IMR-90 (cell line): ENCODE measurements around the gene NTN4. TPM values are rescaled to one million over a fixed set of nuclear protein-coding genes. Genes with fewer than 3 reads are reported as not detected.
A peak's percentile ranks its signal among the peaks of the same experiment; 100 is the strongest.

Experiments
- ATAC-seq: fragments of 200-7000 bp; cut with Tn5 transposase; 2 replicates; pipeline ENCODE4 v1.9.1; 2020; ENCODE audit warnings: low read depth, mild to moderate bottlenecking, moderate library complexity
- BruUV-seq: library from RNA; stranded (reverse); fragments of 400-500 nt; replicated peaks from 2 replicates; lab custom pipeline; 2021; lab: Mats Ljungman, UMichigan
- CTCF ChIA-PET: fragments of 300-600 bp; formaldehyde crosslinking; extraction: SDS; loops from one replicate; lab custom pipeline; 2021; ENCODE audit warnings: antibody characterized with exemption; lab: Yijun Ruan, JAX
- POLR2A ChIA-PET: fragments of 300-600 bp; sonication (Branson Sonifier 250); formaldehyde crosslinking; loops from one replicate; lab custom pipeline; 2022; ENCODE audit warnings: antibody characterized with exemption; ENCODE audit not compliant: unreplicated experiment; lab: Charles Lee
- DNase-seq: peaks from one replicate; pipeline ENCODE4 v3.0.0; 2013
- H2AFZ ChIP-seq: replicated peaks from 2 replicates; pipeline ENCODE3; 2013; ENCODE audit warnings: low read length, mild to moderate bottlenecking; ENCODE audit not compliant: poor library complexity
- H2AK5ac ChIP-seq: 2 replicates; pipeline ENCODE4 v1.6.1; 2013; ENCODE audit warnings: low read depth, low read length, inconsistent platforms
- H2AK9ac ChIP-seq: replicated peaks from 2 replicates; pipeline ENCODE3; 2013; ENCODE audit warnings: mild to moderate bottlenecking, low read depth, low read length, moderate library complexity; ENCODE audit not compliant: poor library complexity
- H2BK120ac ChIP-seq: 2 replicates; pipeline ENCODE4 v1.6.1; 2013; ENCODE audit warnings: low read depth, low read length, inconsistent platforms
- H2BK15ac ChIP-seq: 3 replicates; pipeline ENCODE4 v1.6.1; 2013; ENCODE audit warnings: low read depth, low read length, inconsistent platforms
- H2BK20ac ChIP-seq: 2 replicates; pipeline ENCODE4 v1.6.1; 2013; ENCODE audit warnings: low read depth, mild to moderate bottlenecking, inconsistent platforms, low read length, moderate library complexity
- H2BK5ac ChIP-seq: 2 replicates; pipeline ENCODE4 v1.6.1; 2013; ENCODE audit warnings: mild to moderate bottlenecking, low read depth, low read length, inconsistent platforms; ENCODE audit not compliant: poor library complexity, severe bottlenecking
- H3K14ac ChIP-seq: replicated peaks from 2 replicates; pipeline ENCODE4 v1.6.1; 2013; ENCODE audit warnings: low read depth, low read length, inconsistent platforms
- H3K18ac ChIP-seq: 2 replicates; pipeline ENCODE4 v1.6.1; 2013; ENCODE audit warnings: low read depth, low read length, control low read depth
- H3K23ac ChIP-seq: 2 replicates; pipeline ENCODE4 v1.6.1; 2013; ENCODE audit warnings: low read depth, low read length, inconsistent platforms
- H3K27ac ChIP-seq: 2 replicates; pipeline ENCODE4 v1.5.1; 2013; ENCODE audit warnings: mild to moderate bottlenecking, control low read depth, low read length; ENCODE audit not compliant: insufficient read depth
- H3K27me3 ChIP-seq: 2 replicates; pipeline ENCODE4 v1.6.1; 2013; ENCODE audit warnings: low read length; ENCODE audit not compliant: control insufficient read depth, insufficient read depth
- H3K36me3 ChIP-seq: 2 replicates; pipeline ENCODE4 v1.6.1; 2013; ENCODE audit warnings: low read length, mixed read lengths; ENCODE audit not compliant: control insufficient read depth, insufficient read depth
- H3K4ac ChIP-seq: 2 replicates; pipeline ENCODE4 v1.6.1; 2013; ENCODE audit warnings: low read depth, low read length, inconsistent platforms
- H3K4me1 ChIP-seq: 2 replicates; pipeline ENCODE4 v1.6.1; 2013; ENCODE audit warnings: low read length, mixed read lengths; ENCODE audit not compliant: control insufficient read depth, insufficient read depth
- H3K4me2 ChIP-seq: 2 replicates; pipeline ENCODE4 v1.6.1; 2013; ENCODE audit warnings: low read depth, mild to moderate bottlenecking, control low read depth, low read length, moderate library complexity
- H3K4me3 ChIP-seq: 2 replicates; pipeline ENCODE4 v1.5.1; 2013; ENCODE audit warnings: low read depth, mild to moderate bottlenecking, control low read depth, low read length, moderate library complexity; ENCODE audit not compliant: insufficient read depth
- H3K56ac ChIP-seq: 2 replicates; pipeline ENCODE4 v1.6.1; 2013; ENCODE audit warnings: low read length, inconsistent platforms; ENCODE audit not compliant: insufficient read depth; ENCODE audit errors: extremely low read depth
- H3K79me1 ChIP-seq, 2 experiments: 2 replicates each; pipeline ENCODE4 v1.6.1; 2013; ENCODE audit warnings: low read length in 2 of 2, inconsistent platforms in 1 of 2, low read depth in 1 of 2
- H3K9ac ChIP-seq: 2 replicates; pipeline ENCODE4 v1.6.1; 2013; ENCODE audit warnings: low read depth, low read length, control low read depth
- H3K9me1 ChIP-seq: 2 replicates; pipeline ENCODE4 v1.6.1; 2013; ENCODE audit warnings: low read length, inconsistent platforms; ENCODE audit not compliant: insufficient read depth
- H3K9me3 ChIP-seq: 2 replicates; pipeline ENCODE4 v1.6.1; 2013; ENCODE audit warnings: low read length; ENCODE audit not compliant: control insufficient read depth, insufficient read depth
- H4K20me1 ChIP-seq: 2 replicates; pipeline ENCODE4 v1.6.1; 2013; ENCODE audit warnings: low read length, inconsistent platforms; ENCODE audit not compliant: insufficient read depth
- H4K5ac ChIP-seq: 2 replicates; pipeline ENCODE4 v1.6.1; 2013; ENCODE audit warnings: mild to moderate bottlenecking, low read depth, low read length, control low read depth
- H4K8ac ChIP-seq, 2 experiments: 2 replicates each; pipeline ENCODE4 v1.6.1; 2013; ENCODE audit warnings: low read depth in 2 of 2, low read length in 2 of 2, control low read depth in 1 of 2, inconsistent platforms in 1 of 2
- H4K91ac ChIP-seq: 2 replicates; pipeline ENCODE4 v1.6.1; 2013; ENCODE audit warnings: low read depth, low read length, inconsistent platforms; ENCODE audit not compliant: insufficient read depth
- BHLHE40 ChIP-seq: fragments of 150-350 bp; IDR thresholded peaks from 2 replicates; pipeline ENCODE4 v1.6.1; 2016; ENCODE audit warnings: mild to moderate bottlenecking, low read depth, low read length
- CEBPB ChIP-seq: IDR thresholded peaks from 2 replicates; pipeline ENCODE4 v1.6.1; 2012; ENCODE audit warnings: low read depth, low read length, improper control_type of control experiment
- MAFK ChIP-seq: IDR thresholded peaks from 2 replicates; pipeline ENCODE4 v1.6.1; 2012; ENCODE audit warnings: low read depth, low read length, improper control_type of control experiment
- POLR2A ChIP-seq: IDR thresholded peaks from 2 replicates; pipeline ENCODE4 v1.6.1; 2012; ENCODE audit warnings: mild to moderate bottlenecking, low read depth, low read length
- RAD21 ChIP-seq: IDR thresholded peaks from 2 replicates; pipeline ENCODE4 v1.6.1; 2012; ENCODE audit warnings: low read length, improper control_type of control experiment
- RFX5 ChIP-seq: IDR thresholded peaks from 2 replicates; pipeline ENCODE4 v1.8.0; 2012; ENCODE audit warnings: low read depth, mild to moderate bottlenecking, low read length, moderate library complexity
- SMC3 ChIP-seq: fragments of 150-350 bp; IDR thresholded peaks from 2 replicates; pipeline ENCODE4 v1.6.1; 2016; ENCODE audit warnings: low read depth, mild to moderate bottlenecking, antibody characterized with exemption, low read length, moderate library complexity
- USF2 ChIP-seq: fragments of 150-350 bp; IDR thresholded peaks from 2 replicates; pipeline ENCODE4 v1.6.1; 2017; ENCODE audit warnings: mild to moderate bottlenecking, antibody characterized with exemption, low read length, low read depth
- WGBS, 2 experiments: methylation state at CpG; one replicate each; pipeline versions ENCODE4 v1.1.5 to v1.1.7; 2013; ENCODE audit warnings: missing lambda C conversion rate in 2 of 2; ENCODE audit not compliant: insufficient read length in 1 of 2; ENCODE audit errors: extremely low coverage in 2 of 2; 5-methylcytosine and 5-hydroxymethylcytosine counted together
- dilution Hi-C: fragments of 300-500 bp; cut with HindIII; formaldehyde crosslinking; loops from one replicate; pipeline ENCODE4 v1.14.3; 2018; ENCODE audit warnings: low sequenced_read_pairs; ENCODE audit not compliant: unreplicated experiment
- in situ Hi-C: fragments of 300-500 bp; cut with MboI; formaldehyde crosslinking; loops from 3 replicates; pipeline ENCODE4 v1.14.3; 2019; ENCODE audit warnings: low sequenced_read_pairs, inconsistent platforms, mixed read lengths
- intact Hi-C: fragments of 100-400 bp; cut with micrococcal nuclease; formaldehyde crosslinking; loops from 2 replicates; pipeline ENCODE4 v1.10.0; 2022
- microRNA-seq, 2 experiments: library from miRNA; stranded (forward) in 1 of 2; unstranded in 1 of 2; fragments of 10-50 nt in 1 of 2; fragments of <30 nt in 1 of 2; gene quantifications in 1 of 2; microRNA quantifications in 1 of 2; one replicate each; pipeline versions ENCODE3 to v1.1.0; 2013 to 2020; ENCODE audit not compliant: insufficient read depth in 1 of 2, insufficient read length in 1 of 2, unreplicated experiment in 1 of 2
- polyA plus RNA-seq, 3 experiments: library from polyadenylated mRNA; depleted of rRNA; stranded (reverse); fragments of >200 nt; gene quantifications; 2 replicates each; pipeline ENCODE4 v1.2.3, GENCODE V29; 2012; ENCODE audit warnings: low replicate concordance in 1 of 3
- small RNA-seq, 5 experiments: library from RNA; depleted of rRNA; stranded (forward); fragments of <200 nt; gene quantifications; one replicate each; pipeline ENCODE3, GENCODE V24; 2012
- total RNA-seq: library from RNA; depleted of rRNA; stranded (reverse); fragments of >200 nt; gene quantifications from 2 replicates; pipeline ENCODE4 v1.2.3, GENCODE V29; 2012; rRNA removed

The NTN4 gene
- total and polyA plus RNA-seq, 2 of the 4 experiments (the other 2 are of a cell fraction), result 54.6 to 56.6 TPM

GRCh38 chr12:95608252-95609033 lies 182.1 kb downstream of the NTN4 start:
- Histone ChIP-seq H3K79me1 (no peaks in the 10 kb centered on the region), H3K18ac (peak overlapping the region; percentile 79; the same call in 1 of the 2 replicates), H2BK5ac (peak overlapping the region; percentile 65), H3K9me1 (peaks cover 5% of the 10 kb centered on the region), H3K56ac (no peak overlapping the region), H2AK5ac (peak overlapping the region; percentile 76), H4K5ac (no peak overlapping the region), H2BK15ac (no peak overlapping the region; the same call in 2 of the 3 replicates), H3K14ac (peak overlapping the region; percentile 77; the same call in 1 of the 2 replicates), H3K36me3 (no peaks in the 10 kb centered on the region), H2BK120ac (peak overlapping the region; percentile 90), H3K4ac (peak overlapping the region; percentile 79; the same call in 1 of the 2 replicates), H4K8ac (peak overlapping the region in 1 of 2 experiments; percentile 74; a peak in 2 of 4 replicates), H4K91ac (no peak overlapping the region; the same call in 1 of the 2 replicates), H3K27me3 (no peaks in the 10 kb centered on the region), H3K4me1 (peaks cover 6% of the 10 kb centered on the region; the same call in 1 of the 2 replicates), H3K4me3 (no peak overlapping the region), H3K9me3 (no peaks in the 10 kb centered on the region), H3K27ac (no peak overlapping the region; the same call in 1 of the 2 replicates), H2BK20ac (peak overlapping the region; percentile 83), H2AK9ac (no peak overlapping the region), H4K20me1 (no peaks in the 10 kb centered on the region), H3K9ac (no peak overlapping the region), H3K23ac (peak overlapping the region; percentile 38; the same call in 1 of the 2 replicates), H2AFZ (peak overlapping the region; percentile 28), H3K4me2 (no peak overlapping the region)
- TF ChIP-seq RFX5 (no peak), MAFK (no peak), USF2 (no peak), BHLHE40 (peak; percentile 63), RAD21 (no peak), POLR2A (no peak), SMC3 (no peak), CEBPB (no peak)
- ChIA-PET CTCF (no interaction called here), POLR2A (no interaction called here)
- in situ Hi-C loops (loop anchor here (25.0 kb wide), 1 partner anchor 604 kb away; no protein-coding TSS in a partner anchor), intact Hi-C loops (no loop called here), dilution Hi-C loops (no loop called here)
- ATAC-seq, result peak; percentile 25
- no TSS peak for BruUV-seq
- WGBS, 2 experiments, result no CpG with 5 or more reads among the region's 13 CpGs
- peak; percentile 76 for DNase-seq

Small RNAs within 50 kb of the gene (microRNA-seq; reads per million reads assigned to microRNA genes)
- gene RF00019 (ENCODE audit: insufficient read depth, insufficient read length) (not detected), gene RNU6-247P (ENCODE audit: insufficient read depth, insufficient read length) (not detected)

Small RNAs within 50 kb of the gene (small RNA-seq; reads per million reads assigned to genes)
- 0 reads per million in 5 experiments for gene RF00019
- gene RNU6-247P, result 0 to 1.2 (median 0) reads per million in 5 experiments

Other genes starting within 250 kb of the NTN4 start
- gene USP44, start 239.3 kb downstream of the NTN4 start, total RNA-seq, result 33.5 and 40.3 TPM in 2 replicates
- 10.3 and 13.0 TPM in 2 replicates for gene USP44, start 239.3 kb downstream of the NTN4 start, polyA plus RNA-seq (2012; rRNA removed)
- gene SNRPF, start 68.2 kb upstream of the NTN4 start, total RNA-seq, result 5.0 and 16.1 TPM in 2 replicates
- 27.4 and 27.9 TPM in 2 replicates for gene SNRPF, start 68.2 kb upstream of the NTN4 start, polyA plus RNA-seq (2012; rRNA removed)
- not detected in 2 replicates for gene CCDC38, start 151.8 kb upstream of the NTN4 start, total RNA-seq
- gene CCDC38, start 151.8 kb upstream of the NTN4 start, polyA plus RNA-seq (2012; rRNA removed), result not detected in 2 replicates
- under 0.01 TPM in 1 of 2 replicates, not detected in the other for gene AMDHD1, start 152.6 kb upstream of the NTN4 start, total RNA-seq
- gene AMDHD1, start 152.6 kb upstream of the NTN4 start, polyA plus RNA-seq (2012; rRNA removed), result not detected in 2 replicates
- gene HAL, start 205.6 kb upstream of the NTN4 start, total RNA-seq, result under 0.01 and 0.56 TPM in 2 replicates
- 0.02 TPM in 1 of 2 replicates, not detected in the other for gene HAL, start 205.6 kb upstream of the NTN4 start, polyA plus RNA-seq (2012; rRNA removed)
- gene LTA4H, start 244.8 kb upstream of the NTN4 start, total RNA-seq, result 41.0 and 76.7 TPM in 2 replicates
- gene LTA4H, start 244.8 kb upstream of the NTN4 start, polyA plus RNA-seq (2012; rRNA removed), result 37.9 and 43.3 TPM in 2 replicates